CD4-positive, alpha-beta T cell (primary cell): Measurements from ENCODE around the gene LPCAT1. TPM values are rescaled to one million over a fixed set of nuclear protein-coding genes. Genes with fewer than 3 reads are reported as not detected.

Experiments used
- ATAC-seq: fragments of 200-7000 bp; cut with Tn5 transposase; one replicate; pipeline ENCODE4 v1.10.0; 2022; ENCODE audit warnings: mild to moderate bottlenecking; ENCODE audit not compliant: poor library complexity
- CTCF ChIA-PET: fragments of 350-600 bp; sonication (Branson Sonifier 250); formaldehyde crosslinking; loops from one replicate; lab custom pipeline; 2021; ENCODE audit warnings: antibody characterized with exemption, inconsistent platforms; lab: Charles Lee
- POLR2A ChIA-PET: fragments of 350-600 bp; sonication (Branson Sonifier 250); formaldehyde crosslinking; loops from one replicate; lab custom pipeline; 2021; ENCODE audit warnings: antibody characterized with exemption, inconsistent platforms; lab: Charles Lee
- DNase-seq, 14 experiments: peaks; one replicate each; pipeline ENCODE4 v3.0.0-alpha.2; 2013 to 2020; ENCODE audit warnings: mixed read lengths in 2 of 14
- H3K27ac ChIP-seq, 2 donors: one replicate each; pipeline versions ENCODE4 v1.5.1 to v1.7.0; 2013; ENCODE audit warnings: low read length in 2 of 2, low read depth in 1 of 2, mild to moderate bottlenecking in 1 of 2
- H3K27me3 ChIP-seq, 2 experiments: 1 replicate in 1 of 2; 2 replicates in 1 of 2; pipeline versions ENCODE4 v1.6.1 to v1.7.0; 2013; ENCODE audit warnings: low read length in 2 of 2, control low read depth in 1 of 2, mild to moderate bottlenecking in 1 of 2, moderate library complexity in 1 of 2; ENCODE audit not compliant: insufficient read depth in 2 of 2, control insufficient read depth in 1 of 2
- H3K36me3 ChIP-seq: one replicate; pipeline ENCODE4 v1.6.1; 2013; ENCODE audit warnings: low read length, control low read depth; ENCODE audit not compliant: insufficient read depth
- H3K4me1 ChIP-seq: one replicate; pipeline ENCODE4 v1.6.1; 2013; ENCODE audit warnings: low read length, control low read depth; ENCODE audit not compliant: insufficient read depth
- H3K4me3 ChIP-seq: one replicate; pipeline ENCODE4 v1.5.1; 2013; ENCODE audit warnings: mild to moderate bottlenecking, low read length, moderate library complexity
- H3K9me3 ChIP-seq, 2 experiments: 1 replicate in 1 of 2; 2 replicates in 1 of 2; pipeline versions ENCODE4 v1.6.1 to v1.7.0; 2013; ENCODE audit warnings: low read length in 2 of 2, mild to moderate bottlenecking in 2 of 2, control low read depth in 1 of 2, moderate library complexity in 1 of 2; ENCODE audit not compliant: control insufficient read depth in 1 of 2, insufficient read depth in 1 of 2
- H3K27ac Mint-ChIP-seq: one replicate; pipeline ENCODE4 v1.8.0; 2020; ENCODE audit warnings: mixed read lengths
- H3K27me3 Mint-ChIP-seq: one replicate; pipeline ENCODE4 v1.8.0; 2021; ENCODE audit warnings: mixed read lengths
- H3K36me3 Mint-ChIP-seq: one replicate; pipeline ENCODE4 v1.8.0; 2021; ENCODE audit warnings: low read depth, mixed read lengths
- H3K4me1 Mint-ChIP-seq: one replicate; pipeline ENCODE4 v1.8.0; 2021; ENCODE audit warnings: low read depth, mixed read lengths
- H3K4me3 Mint-ChIP-seq: one replicate; pipeline ENCODE4 v1.8.0; 2020; ENCODE audit warnings: mild to moderate bottlenecking, mixed read lengths
- H3K9me3 Mint-ChIP-seq: one replicate; pipeline ENCODE4 v1.8.0; 2020; ENCODE audit warnings: mixed read lengths
- CTCF ChIP-seq: fragments of 200-600 bp; IDR thresholded peaks from one replicate; pipeline ENCODE4 v1.8.0; 2022; ENCODE audit warnings: antibody characterized with exemption, mild to moderate bottlenecking
- intact Hi-C, 2 experiments: fragments of 100-400 bp; cut with DNase I in 1 of 2; cut with micrococcal nuclease in 1 of 2; formaldehyde crosslinking; loops; one replicate each; pipeline versions ENCODE4 v1.15.1 to v1.9.0; 2023 to 2025; cut with DNase I, micrococcal nuclease
- total RNA-seq, 174 experiments: library from RNA in 2 of 174; stranded (reverse) in 2 of 174; gene quantifications; one replicate each; pipeline ENCODE4 v1.2.3 and lab custom pipeline; 2021 to 2026

LPCAT1 gene
- total RNA-seq, 2 experiments from 2014 or later, result 20.4 to 21.2 TPM

GRCh38 chr5:1524481-1524798, 680 bp upstream of the LPCAT1 start:
- ATAC-seq (no peak), DNase-seq (no peak)
- Mint-ChIP-seq H3K4me1 (peaks cover 19% of the 10 kb centered on the region), H3K27me3 (no peaks in the 10 kb centered on the region), H3K27ac (no peak overlapping the region), H3K4me3 (peak overlapping the region; percentile 60), H3K9me3 (no peaks in the 10 kb centered on the region), H3K36me3 (peaks cover 13% of the 10 kb centered on the region)
- ChIA-PET POLR2A (interaction anchor here (0.9 to 1.6 kb wide), 4 partner anchors 12 to 179 kb away, joined by 3 to 20 read pairs (median 4); partner anchors contain the start of gene CLPTM1L), CTCF (no interaction called here)
- H3K36me3 ChIP-seq, result peaks cover 6% of the 10 kb centered on the region
- H3K4me1 ChIP-seq, result peaks cover 34% of the 10 kb centered on the region
- H3K27ac ChIP-seq, result peak overlapping the region; percentile 40 to 66
- no peak for TF ChIP-seq CTCF
- no peaks in the 10 kb centered on the region for H3K27me3 ChIP-seq
- H3K4me3 ChIP-seq, result peak overlapping the region; percentile 55
- H3K9me3 ChIP-seq, result no peaks in the 10 kb centered on the region
- intact Hi-C loops, result loop anchor here in 1 of 2 experiments (5.0 kb wide), 4 partner anchors 137 to 422 kb away; partner anchors contain the start of gene CLPTM1L

- Histone ChIP-seq H3K9me3 (no peaks in the 10 kb centered on the region), H3K36me3 (peaks cover 8% of the 10 kb centered on the region), H3K27ac (no peak overlapping the region), H3K4me3 (peak overlapping the region; percentile 56), H3K27me3 (no peaks in the 10 kb centered on the region), H3K4me1 (peaks cover 39% of the 10 kb centered on the region)
- Mint-ChIP-seq H3K9me3 (no peaks in the 10 kb centered on the region), H3K36me3 (peaks cover 20% of the 10 kb centered on the region), H3K27me3 (no peaks in the 10 kb centered on the region), H3K27ac (no peak overlapping the region), H3K4me3 (peak overlapping the region; percentile 20), H3K4me1 (peaks cover 26% of the 10 kb centered on the region)
- DNase-seq (no peak), ATAC-seq (peak; percentile 44)
- POLR2A ChIA-PET, result interaction anchor here (1.5 to 1.6 kb wide), 2 partner anchors 13 to 137 kb away, joined by 6 to 20 read pairs; no protein-coding TSS in a partner anchor
- intact Hi-C loops, result loop anchor here in 1 of 2 experiments (5.0 kb wide), 4 partner anchors 136 to 421 kb away; partner anchors contain the start of gene CLPTM1L
- CTCF ChIA-PET, result no interaction called here
- no peak for TF ChIP-seq CTCF
Measured at GRCh38 chr5:1523480-1523792, 324 bp downstream of the LPCAT1 start.

- DNase-seq (peak in 4 of 14 experiments; percentile 14 to 45 (median 38)), ATAC-seq (no peak)
- Histone ChIP-seq H3K9me3 (no peaks in the 10 kb centered on the region), H3K4me3 (peak overlapping the region; percentile 56), H3K27ac (no peak overlapping the region), H3K4me1 (peaks cover 45% of the 10 kb centered on the region), H3K27me3 (no peaks in the 10 kb centered on the region), H3K36me3 (peaks cover 11% of the 10 kb centered on the region)
- Mint-ChIP-seq H3K4me1 (peaks cover 26% of the 10 kb centered on the region), H3K27me3 (no peaks in the 10 kb centered on the region), H3K9me3 (no peaks in the 10 kb centered on the region), H3K36me3 (peaks cover 20% of the 10 kb centered on the region), H3K27ac (peak overlapping the region; percentile 79), H3K4me3 (peak overlapping the region; percentile 90)
- intact Hi-C loops, result loop anchor here in 1 of 2 experiments (5.0 kb wide), 4 partner anchors 136 to 421 kb away; partner anchors contain the start of gene CLPTM1L
- TF ChIP-seq CTCF, result no peak
- CTCF ChIA-PET, result no interaction called here
- POLR2A ChIA-PET, result interaction anchor here (1.2 to 1.9 kb wide), 4 partner anchors 13 to 137 kb away, joined by 3 to 20 read pairs (median 6); no protein-coding TSS in a partner anchor
Measured at GRCh38 chr5:1522601-1523479, 920 bp downstream of the LPCAT1 start.
